Motor neuron (in vitro differentiated cells): ENCODE data around the gene PRKCE. TPM values are rescaled to one million over a fixed set of nuclear protein-coding genes. Genes with fewer than 3 reads are reported as not detected.
"Not testable (repeated sequence)": the region's sequence is repeated elsewhere in the genome, so short reads cannot be mapped to it uniquely, and the experiment has no call there.

Experiments
- ATAC-seq, 8 experiments: fragments of 200-7000 bp; cut with Tn5 transposase; replicated peaks in 6 of 8; 2 replicates each; pipeline ENCODE4 v1.8.0; 2021; ENCODE audit warnings: mild to moderate bottlenecking in 8 of 8, moderate library complexity in 8 of 8
- H3K27ac ChIP-seq, 2 donors: fragments of 250-450 bp; sonication (Bioruptor Pico); 2 replicates each; pipeline ENCODE4 v1.9.0; 2021; ENCODE audit warnings: antibody characterized with exemption in 2 of 2, mild to moderate bottlenecking in 2 of 2, moderate library complexity in 1 of 2
- H3K4me1 ChIP-seq, 2 donors: fragments of 250-450 bp; sonication (Bioruptor Pico); replicated peaks in 1 of 2; 2 replicates each; pipeline ENCODE4 v1.6.1; 2021; ENCODE audit warnings: antibody characterized with exemption in 2 of 2, mild to moderate bottlenecking in 2 of 2, moderate library complexity in 1 of 2
- H3K4me3 ChIP-seq, 5 donors: fragments of 250-450 bp; sonication (Bioruptor Pico); 2 replicates each; pipeline ENCODE4 v1.9.0; 2021; ENCODE audit warnings: antibody characterized with exemption in 5 of 5, mild to moderate bottlenecking in 5 of 5, moderate library complexity in 4 of 5
- WGBS, 10 experiments: fragments of 450-650 bp; shearing (Covaris generic); methylation state at CpG; one replicate each; pipeline ENCODE4 v1.0.0; 2022; 5-methylcytosine and 5-hydroxymethylcytosine counted together
- in situ Hi-C, 9 experiments: fragments of 400-800 bp; cut with MboI; loops; one replicate each; pipeline ENCODE4 v1.15.0; 2021; ENCODE audit warnings: low sequenced_read_pairs in 9 of 9, low pct_unique_long_range_greater_than_20kb in 2 of 9; ENCODE audit not compliant: unreplicated experiment in 9 of 9
- total RNA-seq, 8 experiments: library from RNA; unstranded; fragments of 300-600 nt; gene quantifications; 2 replicates each; pipeline versions ENCODE4 v1.2.3 to v1.2.4, GENCODE V29; 2022

The PRKCE gene
- total RNA-seq, 8 experiments from 2014 or later = 7.3 to 23.0 (median 14.7) TPM

- in situ Hi-C loops, H3K4me3 ChIP-seq, H3K27ac ChIP-seq, ATAC-seq: not testable (repeated sequence)
- H3K4me1 ChIP-seq = peaks cover 21 to 24% of the 10 kb centered on the region in 2 donors
- WGBS, 10 experiments = 67 to 100% (median 96%) methylated on average over 1 to 7 of the region's 7 CpGs; no CpG with 5 or more reads in 2 of the 10 experiments
These were observed 44.1 kb downstream of the PRKCE start for GRCh38 chr2:45695480-45696007.

- no peak overlapping the region for H3K27ac ChIP-seq
- in situ Hi-C loops = no loop called here
- 100% methylated on average over 1 of the region's 1 CpG; no CpG with 5 or more reads in 8 of the 10 experiments for WGBS, 10 experiments
These were observed 45.2 kb downstream of the PRKCE start for GRCh38 chr2:45696708-45697107.

GRCh38 chr2:45697190-45697589 lies 45.7 kb downstream of the PRKCE start:
- Histone ChIP-seq H3K4me1 (peaks cover 9 to 10% of the 10 kb centered on the region in 2 donors), H3K4me3 (no peak overlapping the region), H3K27ac (no peak overlapping the region)
- WGBS, 10 experiments = 90 to 100% (median 100%) methylated on average over 1 to 5 of the region's 5 CpGs; no CpG with 5 or more reads in 1 of the 10 experiments
- in situ Hi-C loops = no loop called here
- no peak for ATAC-seq

More at GRCh38 chr2:45696708-45697107, 45.2 kb downstream of the PRKCE start:
- H3K4me3 ChIP-seq = no peak overlapping the region
- ATAC-seq = no peak
- peaks cover 10 to 13% of the 10 kb centered on the region in 2 donors for H3K4me1 ChIP-seq

- no peak overlapping the region for H3K4me3 ChIP-seq
- H3K27ac ChIP-seq = no peak overlapping the region
- peaks cover 9 to 10% of the 10 kb centered on the region in 2 donors for H3K4me1 ChIP-seq
- in situ Hi-C loops = no loop called here
- ATAC-seq = peak in 3 of 8 experiments; percentile 71 to 92 (median 87)
These were observed 47.1 kb downstream of the PRKCE start for GRCh38 chr2:45698554-45698953.

- peak overlapping the region in 1 of 2 donors; percentile 8 for H3K27ac ChIP-seq
- in situ Hi-C loops = no loop called here
- peak; percentile 33 to 97 (median 54) for ATAC-seq
- WGBS, 10 experiments = 15 to 76% (median 38%) methylated on average over 1 to 5 of the region's 7 CpGs; no CpG with 5 or more reads in 2 of the 10 experiments
- H3K4me3 ChIP-seq = no peak overlapping the region
- peaks cover 9 to 10% of the 10 kb centered on the region in 2 donors for H3K4me1 ChIP-seq
These were observed 47.7 kb downstream of the PRKCE start for GRCh38 chr2:45699032-45699658.

- in situ Hi-C loops = no loop called here
- Histone ChIP-seq H3K27ac (no peak overlapping the region), H3K4me3 (no peak overlapping the region), H3K4me1 (peaks cover 9 to 14% of the 10 kb centered on the region in 2 donors)
- no peak for ATAC-seq
- WGBS, 10 experiments = 60 to 100% (median 90%) methylated on average over 1 to 8 of the region's 10 CpGs; no CpG with 5 or more reads in 3 of the 10 experiments
These were observed 49.0 kb downstream of the PRKCE start for GRCh38 chr2:45700407-45701013.

GRCh38 chr2:45705233-45705632 lies 53.8 kb downstream of the PRKCE start:
- Histone ChIP-seq H3K4me3 (no peak overlapping the region), H3K27ac (no peak overlapping the region), H3K4me1 (peaks cover 16 to 19% of the 10 kb centered on the region in 2 donors)
- in situ Hi-C loops = no loop called here
- 89 to 100% (median 96%) methylated on average over 1 to 4 of the region's 5 CpGs; no CpG with 5 or more reads in 3 of the 10 experiments for WGBS, 10 experiments
- no peak for ATAC-seq

GRCh38 chr2:45706033-45706432 lies 54.6 kb downstream of the PRKCE start:
- Histone ChIP-seq H3K4me3 (no peak overlapping the region), H3K27ac (no peak overlapping the region), H3K4me1 (peaks cover 16 to 19% of the 10 kb centered on the region in 2 donors)
- in situ Hi-C loops = no loop called here
- ATAC-seq = no peak

- no peak overlapping the region for H3K4me3 ChIP-seq
- in situ Hi-C loops = no loop called here
- 35 to 90% (median 80%) methylated on average over 1 to 3 of the region's 3 CpGs; no CpG with 5 or more reads in 5 of the 10 experiments for WGBS, 10 experiments
- H3K27ac ChIP-seq = no peak overlapping the region
- H3K4me1 ChIP-seq = peaks cover 16 to 19% of the 10 kb centered on the region in 2 donors
- no peak for ATAC-seq
These were observed 55.5 kb downstream of the PRKCE start for GRCh38 chr2:45707006-45707405.

GRCh38 chr2:45707661-45708060 lies 56.2 kb downstream of the PRKCE start:
- WGBS, 10 experiments = 38 to 92% (median 75%) methylated on average over 1 to 5 of the region's 6 CpGs; no CpG with 5 or more reads in 5 of the 10 experiments
- Histone ChIP-seq H3K4me3 (no peak overlapping the region), H3K27ac (no peak overlapping the region), H3K4me1 (peaks cover 17 to 23% of the 10 kb centered on the region in 2 donors)
- no peak for ATAC-seq
- in situ Hi-C loops = no loop called here

- ATAC-seq = no peak
- no peak overlapping the region for H3K27ac ChIP-seq
- 74 to 100% (median 96%) methylated on average over 1 to 3 of the region's 3 CpGs; no CpG with 5 or more reads in 4 of the 10 experiments for WGBS, 10 experiments
- in situ Hi-C loops = no loop called here
- peaks cover 22 to 32% of the 10 kb centered on the region in 2 donors for H3K4me1 ChIP-seq
- no peak overlapping the region for H3K4me3 ChIP-seq
These were observed 57.0 kb downstream of the PRKCE start for GRCh38 chr2:45708501-45708900.

- 100% methylated on average over 1 of the region's 1 CpG; no CpG with 5 or more reads in 8 of the 10 experiments for WGBS, 10 experiments
- no peak for ATAC-seq
These were observed 57.7 kb downstream of the PRKCE start for GRCh38 chr2:45709137-45709536.

GRCh38 chr2:45710468-45710867 lies 59.0 kb downstream of the PRKCE start:
- H3K27ac ChIP-seq = no peak overlapping the region
- no peak for ATAC-seq
- 100% methylated on average over 1 of the region's 3 CpGs; no CpG with 5 or more reads in 8 of the 10 experiments for WGBS, 10 experiments
- H3K4me3 ChIP-seq = no peak overlapping the region
- in situ Hi-C loops = no loop called here
- H3K4me1 ChIP-seq = peaks cover 22 to 29% of the 10 kb centered on the region in 2 donors

More at GRCh38 chr2:45709137-45709536, 57.7 kb downstream of the PRKCE start:
- H3K4me3 ChIP-seq = no peak overlapping the region
- in situ Hi-C loops = no loop called here
- H3K4me1 ChIP-seq = peaks cover 22 to 32% of the 10 kb centered on the region in 2 donors
- H3K27ac ChIP-seq = no peak overlapping the region
